HepG2 (cell line): ENCODE results near the gene NLE1. TPM values are rescaled to one million over a fixed set of nuclear protein-coding genes. Genes with fewer than 3 reads are reported as not detected.

ENCODE experiments used
- BCL3 ChIP-seq: sonication (generic); formaldehyde crosslinking; IDR thresholded peaks from 2 replicates; pipeline ENCODE4 v1.5.1; 2020; ENCODE audit warnings: mild to moderate bottlenecking, missing genetic modification reagents, moderate library complexity
- CTCF ChIP-seq: sonication (generic); formaldehyde crosslinking; IDR thresholded peaks from 2 replicates; pipeline ENCODE4 v1.5.0; 2020; ENCODE audit warnings: mild to moderate bottlenecking, missing genetic modification reagents, moderate library complexity
- DNMT3B ChIP-seq: conservative IDR thresholded peaks from 2 replicates; pipeline ENCODE4 v1.6.1; 2016; ENCODE audit warnings: missing biosample characterization, control low read depth
- GATAD1 ChIP-seq: IDR thresholded peaks from 2 replicates; pipeline ENCODE4 v1.6.1; 2016; ENCODE audit warnings: missing genetic modification reagents, missing compliant biosample characterization
- HBP1 ChIP-seq: IDR thresholded peaks from 2 replicates; pipeline ENCODE4 v1.6.1; 2016; ENCODE audit warnings: low read depth, control low read depth
- MED1 ChIP-seq: sonication (generic); formaldehyde crosslinking; IDR thresholded peaks from 2 replicates; pipeline ENCODE4 v1.4.0; 2020; ENCODE audit warnings: missing genetic modification reagents
- MLX ChIP-seq: IDR thresholded peaks from 2 replicates; pipeline ENCODE4 v1.6.1; 2016
- PPARG ChIP-seq: conservative IDR thresholded peaks from 2 replicates; pipeline ENCODE4 v1.6.1; 2016; ENCODE audit warnings: missing biosample characterization, missing genetic modification reagents
- SMC3 ChIP-seq: IDR thresholded peaks from 2 replicates; pipeline ENCODE4 v1.6.1; 2011; ENCODE audit warnings: low read length, improper control_type of control experiment
- SNRNP70 ChIP-seq: fragments of 200-400 bp; formaldehyde crosslinking; IDR thresholded peaks from 2 replicates; pipeline ENCODE4 v1.6.1; 2017; ENCODE audit warnings: mild to moderate bottlenecking, low read depth, low read length, moderate library complexity
- SOX5 ChIP-seq: IDR thresholded peaks from 2 replicates; pipeline ENCODE4 v1.6.1; 2016; ENCODE audit warnings: borderline replicate concordance
- ZBTB46 ChIP-seq: sonication (generic); formaldehyde crosslinking; IDR thresholded peaks from 2 replicates; pipeline ENCODE4 v1.4.0; 2020; ENCODE audit warnings: mild to moderate bottlenecking, missing genetic modification reagents, borderline replicate concordance
- ZNF224 ChIP-seq: sonication (generic); formaldehyde crosslinking; IDR thresholded peaks from 2 replicates; pipeline ENCODE4 v1.5.0; 2020; ENCODE audit warnings: mild to moderate bottlenecking, missing genetic modification reagents
- ZNF263 ChIP-seq: sonication (generic); formaldehyde crosslinking; IDR thresholded peaks from 2 replicates; pipeline ENCODE4 v1.4.0; 2020; ENCODE audit warnings: missing genetic modification reagents
- ZNF333 ChIP-seq: sonication (generic); formaldehyde crosslinking; IDR thresholded peaks from 2 replicates; pipeline ENCODE4 v1.4.0; 2020; ENCODE audit warnings: mild to moderate bottlenecking, missing genetic modification reagents, borderline replicate concordance
- ZNF335 ChIP-seq: sonication (generic); formaldehyde crosslinking; IDR thresholded peaks from 2 replicates; pipeline ENCODE4 v1.4.0; 2020; ENCODE audit warnings: missing genetic modification reagents
- ZNF337 ChIP-seq: sonication (generic); formaldehyde crosslinking; IDR thresholded peaks from 2 replicates; pipeline ENCODE4 v1.5.1; 2020; ENCODE audit warnings: missing genetic modification reagents, low read depth, mild to moderate bottlenecking, borderline replicate concordance
- ZNF430 ChIP-seq: sonication (generic); formaldehyde crosslinking; IDR thresholded peaks from 2 replicates; pipeline ENCODE4 v1.9.0; 2021; ENCODE audit warnings: mild to moderate bottlenecking, missing genetic modification reagents
- ZNF510 ChIP-seq: sonication (generic); formaldehyde crosslinking; IDR thresholded peaks from 2 replicates; pipeline ENCODE4 v1.4.0; 2020; ENCODE audit warnings: low read depth, mild to moderate bottlenecking, missing genetic modification reagents
- ZNF550 ChIP-seq: sonication (generic); formaldehyde crosslinking; IDR thresholded peaks from 2 replicates; pipeline ENCODE4 v1.4.0; 2020; ENCODE audit warnings: mild to moderate bottlenecking, missing genetic modification reagents, borderline replicate concordance
- ZNF639 ChIP-seq: conservative IDR thresholded peaks from 2 replicates; pipeline ENCODE4 v1.6.1; 2018; ENCODE audit warnings: missing genetic modification reagents
- ZNF709 ChIP-seq: sonication (generic); formaldehyde crosslinking; IDR thresholded peaks from 2 replicates; pipeline ENCODE4 v1.5.0; 2020; ENCODE audit warnings: mild to moderate bottlenecking, missing genetic modification reagents
- polyA plus RNA-seq, 8 experiments: library from polyadenylated mRNA; depleted of rRNA in 3 of 8; stranded (reverse) in 7 of 8; unstranded in 1 of 8; fragments of >200 nt; fragmentation: Illumina TruSeq in 4 of 8; extraction: Trizol in 4 of 8; gene quantifications; 2 replicates each; pipeline versions ENCODE4 v1.2.1 to v1.2.3, GENCODE V29; 2011 to 2016; ENCODE audit warnings: low read depth in 4 of 8, missing spikeins in 1 of 8, mixed read lengths in 1 of 8; ENCODE audit not compliant: insufficient read depth in 1 of 8
- total RNA-seq, 5 experiments: library from RNA; depleted of rRNA; stranded (reverse); fragments of >200 nt; fragmentation: Illumina TruSeq; extraction: Trizol; gene quantifications; 2 replicates each; pipeline ENCODE4 v1.2.3, GENCODE V29; 2016; ENCODE audit warnings: low read depth in 1 of 5

Gene NLE1
- total and polyA plus RNA-seq, 2 of the 13 experiments (the other 11 are each of a cell fraction or from before 2014, with no cell fraction given) = 20.3 to 34.5 TPM

GRCh38 chr17:35119370-35120165 is 22.5 kb downstream of the NLE1 start, which contains the start of gene RAD51D (continued):
- no peak for TF ChIP-seq MLX (CRISPR knock-in tag)
- 0 out of 2 replicates have a peak, but pooled peaks have one; percentile 17 for TF ChIP-seq BCL3 (CRISPR knock-in tag)
- no peak for TF ChIP-seq ZBTB46
- TF ChIP-seq ZNF430 = peak; percentile 76; the same call in 1 of the 2 replicates
- TF ChIP-seq ZNF335 = no peak
- TF ChIP-seq SNRNP70 = no peak
- no peak for TF ChIP-seq ZNF510 (CRISPR knock-in tag)
- peak; percentile 54; the same call in 1 of the 2 replicates for TF ChIP-seq GATAD1 (CRISPR knock-in tag)
- no peak for TF ChIP-seq ZNF639 (CRISPR knock-in tag)
- TF ChIP-seq PPARG (CRISPR knock-in tag) = no peak
- peak; percentile 89 for TF ChIP-seq CTCF (CRISPR knock-in tag)
- no peak; the same call in 1 of the 2 replicates for TF ChIP-seq HBP1 (CRISPR knock-in tag)
- no peak for TF ChIP-seq ZNF333 (CRISPR knock-in tag)
- no peak for TF ChIP-seq MED1 (CRISPR knock-in tag)
- TF ChIP-seq ZNF337 (CRISPR knock-in tag) = no peak
- TF ChIP-seq SMC3 = peak; percentile 34; the same call in 1 of the 2 replicates
- TF ChIP-seq SOX5 (CRISPR knock-in tag) = no peak
- no peak for TF ChIP-seq ZNF263
- no peak for TF ChIP-seq DNMT3B (CRISPR knock-in tag)
- peak; percentile 77 for TF ChIP-seq ZNF709 (CRISPR knock-in tag)
- peak; percentile 88; the same call in 1 of the 2 replicates for TF ChIP-seq ZNF224 (CRISPR knock-in tag)
- no peak for TF ChIP-seq ZNF550 (CRISPR knock-in tag)
